HEK293 (cell line): ENCODE results near the gene PPP2R5D.

Experiments
- CTCF ChIA-PET: fragments of 350-600 bp; formaldehyde crosslinking; extraction: SDS; loops from one replicate; lab custom pipeline; 2021; ENCODE audit warnings: antibody characterized with exemption; lab: Yijun Ruan, JAX
- POLR2A ChIA-PET: fragments of 300-600 bp; formaldehyde crosslinking; extraction: SDS; loops from one replicate; lab custom pipeline; 2020; ENCODE audit warnings: antibody characterized with exemption, inconsistent platforms; lab: Yijun Ruan, JAX
- H3K27ac ChIP-seq: fragments of 200-500 bp; sonication (Bioruptor generic); 2 replicates; pipeline ENCODE4 v1.5.1; 2014; ENCODE audit warnings: low read depth, low read length, control low read depth, inconsistent platforms; ENCODE audit errors: extremely low read depth
- H3K36me3 ChIP-seq, 2 experiments: fragments of 200-500 bp in 1 of 2; sonication (Bioruptor generic) in 1 of 2; 1 replicate in 1 of 2; 2 replicates in 1 of 2; pipeline ENCODE4 v1.5.1; 2014 to 2017; ENCODE audit warnings: inconsistent platforms in 2 of 2, low read length in 2 of 2; ENCODE audit not compliant: control insufficient read depth in 2 of 2, insufficient read depth in 1 of 2
- H3K4me1 ChIP-seq: fragments of 200-500 bp; sonication (Bioruptor generic); 2 replicates; pipeline ENCODE4 v1.5.1; 2014; ENCODE audit warnings: mild to moderate bottlenecking, low read length, inconsistent platforms; ENCODE audit not compliant: control insufficient read depth, insufficient read depth
- H3K4me3 ChIP-seq: 2 replicates; pipeline ENCODE4 v1.5.1; 2011; ENCODE audit warnings: low read depth, mild to moderate bottlenecking, control low read depth, low read length, moderate library complexity
- H3K9me3 ChIP-seq: fragments of 200-500 bp; sonication (Bioruptor generic); 2 replicates; pipeline ENCODE4 v1.5.1; 2014; ENCODE audit warnings: low read depth, low read length, inconsistent platforms; ENCODE audit not compliant: control insufficient read depth, insufficient read depth
- HIC1 ChIP-seq: fragments of 450-650 bp; formaldehyde crosslinking; IDR thresholded peaks from 2 replicates; pipeline ENCODE4 v1.5.1; 2016; ENCODE audit warnings: missing biosample characterization, missing genetic modification characterization
- INSM2 ChIP-seq: fragments of 450-650 bp; formaldehyde crosslinking; IDR thresholded peaks from 2 replicates; pipeline ENCODE4 v1.5.1; 2016; ENCODE audit warnings: missing biosample characterization, missing genetic modification characterization
- YY2 ChIP-seq: fragments of 450-650 bp; formaldehyde crosslinking; IDR thresholded peaks from 2 replicates; pipeline ENCODE4 v1.5.1; 2016; ENCODE audit warnings: missing biosample characterization, missing genetic modification characterization
- ZNF114 ChIP-seq: fragments of 450-650 bp; formaldehyde crosslinking; IDR thresholded peaks from 2 replicates; pipeline ENCODE4 v1.5.0; 2017; ENCODE audit warnings: missing biosample characterization, missing genetic modification characterization
- ZNF132 ChIP-seq: fragments of 450-650 bp; formaldehyde crosslinking; IDR thresholded peaks from 2 replicates; pipeline ENCODE4 v1.5.1; 2017; ENCODE audit warnings: missing biosample characterization, missing genetic modification characterization, borderline replicate concordance
- ZNF148 ChIP-seq: fragments of 450-650 bp; formaldehyde crosslinking; IDR thresholded peaks from 2 replicates; pipeline ENCODE4 v1.5.0; 2017; ENCODE audit warnings: missing biosample characterization, missing genetic modification characterization, borderline replicate concordance
- ZNF302 ChIP-seq: fragments of 450-650 bp; formaldehyde crosslinking; IDR thresholded peaks from 2 replicates; pipeline ENCODE4 v1.5.1; 2016; ENCODE audit warnings: missing biosample characterization, missing genetic modification characterization, low read depth
- ZNF544 ChIP-seq: fragments of 450-650 bp; formaldehyde crosslinking; IDR thresholded peaks from 2 replicates; pipeline ENCODE4 v1.5.0; 2017; ENCODE audit warnings: missing biosample characterization, missing genetic modification characterization
- ZNF624 ChIP-seq: fragments of 450-650 bp; formaldehyde crosslinking; IDR thresholded peaks from 2 replicates; pipeline ENCODE4 v1.5.1; 2017; ENCODE audit warnings: missing biosample characterization, missing genetic modification characterization
- ZNF692 ChIP-seq: fragments of 450-650 bp; formaldehyde crosslinking; IDR thresholded peaks from 2 replicates; pipeline ENCODE4 v1.5.1; 2016; ENCODE audit warnings: missing biosample characterization, missing genetic modification characterization
- ZNF701 ChIP-seq: fragments of 450-650 bp; formaldehyde crosslinking; IDR thresholded peaks from 2 replicates; pipeline ENCODE4 v1.5.1; 2016; ENCODE audit warnings: missing biosample characterization, missing genetic modification characterization
- ZSCAN4 ChIP-seq: fragments of 450-650 bp; formaldehyde crosslinking; IDR thresholded peaks from 2 replicates; pipeline ENCODE4 v1.5.1; 2017; ENCODE audit warnings: missing biosample characterization, missing genetic modification characterization

The PPP2R5D gene

GRCh38 chr6:43050981-43051380 lies 66.6 kb downstream of the PPP2R5D start:
- Histone ChIP-seq H3K27ac (no peak overlapping the region), H3K4me3 (no peak overlapping the region), H3K36me3 (peaks cover 13 to 78% of the 10 kb centered on the region in 2 experiments; a peak in 2 of 3 replicates), H3K4me1 (peaks cover 4% of the 10 kb centered on the region), H3K9me3 (no peaks in the 10 kb centered on the region)
- ChIA-PET CTCF (interaction anchor here (0.6 to 2.0 kb wide), 3 partner anchors 13 to 93 kb away, joined by 3 to 7 read pairs (median 3); no protein-coding TSS in a partner anchor), POLR2A (interaction anchor here (0.9 to 3.4 kb wide), 5 partner anchors 9 to 37 kb away, joined by 3 to 14 read pairs (median 5); partner anchors contain the start of genes KLC4, KLHDC3, MEA1 and MRPL2)
- no peak for TF ChIP-seq INSM2 (tag by site-specific recombination)
- no peak for TF ChIP-seq ZNF148 (tag by site-specific recombination)
- TF ChIP-seq YY2 = no peak
- TF ChIP-seq ZNF624 (tag by site-specific recombination) = no peak
- no peak for TF ChIP-seq ZNF114
- TF ChIP-seq ZNF302 (tag by site-specific recombination) = no peak
- no peak for TF ChIP-seq ZNF544
- TF ChIP-seq ZNF692 (tag by site-specific recombination) = no peak
- TF ChIP-seq ZNF132 (tag by site-specific recombination) = no peak
- TF ChIP-seq ZNF701 = no peak
- TF ChIP-seq, all 188 proteins: peak for 0

GRCh38 chr6:43052225-43052841 lies 68.0 kb downstream of the PPP2R5D start:
- no peak for TF ChIP-seq ZSCAN4
- TF ChIP-seq HIC1 (tag by site-specific recombination) = 0 out of 2 replicates have a peak, but pooled peaks have one; percentile 31
- peaks cover 4% of the 10 kb centered on the region for H3K4me1 ChIP-seq
- CTCF ChIA-PET = interaction anchor here (0.7 to 2.0 kb wide), 4 partner anchors 13 to 364 kb away, joined by 3 to 7 read pairs (median 4); no protein-coding TSS in a partner anchor
- H3K9me3 ChIP-seq = no peaks in the 10 kb centered on the region
- H3K4me3 ChIP-seq = no peak overlapping the region
- POLR2A ChIA-PET = interaction anchor here (3.4 kb wide), 1 partner anchor 39 kb away, joined by 14 read pairs; the partner anchor contains the start of genes KLHDC3 and MEA1
- H3K36me3 ChIP-seq = peaks cover 19 to 74% of the 10 kb centered on the region in 2 experiments; a peak in 2 of 3 replicates
- H3K27ac ChIP-seq = peak overlapping the region; percentile 85; the same call in 1 of the 2 replicates
